K562 (cell line): ENCODE data around the gene IZUMO4. TPM values are rescaled to one million over a fixed set of nuclear protein-coding genes. Genes with fewer than 3 reads are reported as not detected.

Experiments
- ATAC-seq: fragments of 200-7000 bp; cut with Tn5 transposase; 3 replicates; pipeline ENCODE4 v1.9.1; 2020; ENCODE audit warnings: moderate library complexity
- BruUV-seq: library from RNA; stranded (reverse); fragments of 400-500 nt; replicated peaks from 2 replicates; lab custom pipeline; 2021; lab: Mats Ljungman, UMichigan
- CTCF ChIA-PET: fragments of 300-600 bp; formaldehyde crosslinking; extraction: SDS; loops from one replicate; lab custom pipeline; 2021; ENCODE audit warnings: low intra/inter-chr PET ratio; lab: Yijun Ruan, JAX
- POLR2A ChIA-PET: fragments of 300-600, 350-650 bp; sonication (Branson Sonifier 250); formaldehyde crosslinking; extraction: SDS; loops from one replicate; lab custom pipeline; 2021; ENCODE audit warnings: antibody characterized with exemption, inconsistent platforms; lab: Yijun Ruan, JAX
- DNase-seq, 4 experiments: peaks; one replicate each; pipeline versions ENCODE4 v3.0.0 to v3.0.0-alpha.2; 2011 to 2018; ENCODE audit warnings: low spot score in 3 of 4, mixed read lengths in 3 of 4; ENCODE audit errors: extremely low read depth in 1 of 4
- FAIRE-seq: peaks from 2 replicates; lab custom pipeline; 2011; peaks lifted over from hg19 to GRCh38; lab: Jason Lieb, UNC
- H2AFZ ChIP-seq: 2 replicates; pipeline ENCODE4 v1.6.0; 2011; ENCODE audit warnings: low read depth, low read length, control low read depth, inconsistent platforms
- H3K27ac ChIP-seq: fragments of 200-600 bp; 3 replicates; pipeline ENCODE4 v1.8.0; 2011; ENCODE audit warnings: low read depth, mild to moderate bottlenecking, control low read depth, inconsistent platforms, low read length, moderate library complexity, mixed read lengths; ENCODE audit errors: extremely low read depth
- H3K27me3 ChIP-seq, 2 experiments: fragments of 300-600 bp in 1 of 2; 2 replicates in 1 of 2; 3 replicates in 1 of 2; pipeline versions ENCODE4 v1.6.0 to v1.8.0; 2011; ENCODE audit warnings: inconsistent platforms in 2 of 2, low read length in 2 of 2, mild to moderate bottlenecking in 1 of 2, mixed read lengths in 1 of 2, moderate library complexity in 1 of 2; ENCODE audit not compliant: control insufficient read depth in 2 of 2, insufficient read depth in 2 of 2
- H3K36me3 ChIP-seq: fragments of 300-600 bp; 3 replicates; pipeline ENCODE4 v1.8.0; 2011; ENCODE audit warnings: mild to moderate bottlenecking, low read length, inconsistent platforms; ENCODE audit not compliant: control insufficient read depth, insufficient read depth
- H3K4me1 ChIP-seq, 2 experiments: fragments of 200-600 bp in 1 of 2; replicated peaks in 1 of 2; 2 replicates in 1 of 2; 3 replicates in 1 of 2; pipeline versions ENCODE4 v1.5.1 to v1.8.0; 2011; ENCODE audit warnings: inconsistent platforms in 2 of 2, low read length in 2 of 2, mild to moderate bottlenecking in 1 of 2, mixed read lengths in 1 of 2, moderate library complexity in 1 of 2; ENCODE audit not compliant: control insufficient read depth in 2 of 2, insufficient read depth in 2 of 2
- H3K4me2 ChIP-seq: 2 replicates; pipeline ENCODE4 v1.6.1; 2011; ENCODE audit warnings: low read length, control low read depth, inconsistent platforms, mixed read lengths; ENCODE audit not compliant: insufficient read depth
- H3K4me3 ChIP-seq: fragments of 200-600 bp; sonication (generic), shearing (Covaris generic); 2 replicates; pipeline ENCODE4 v1.5.1; 2016; ENCODE audit warnings: control low read depth, inconsistent platforms
- H3K79me2 ChIP-seq: fragments of 200-600 bp; 3 replicates; pipeline ENCODE4 v1.8.0; 2011; ENCODE audit warnings: low read length, inconsistent platforms; ENCODE audit not compliant: control insufficient read depth, insufficient read depth
- H3K9ac ChIP-seq, 2 experiments: 2 replicates each; pipeline versions ENCODE4 v1.6.0 to v1.6.1; 2011; ENCODE audit warnings: low read depth in 2 of 2, low read length in 2 of 2, control low read depth in 1 of 2, inconsistent platforms in 1 of 2, mild to moderate bottlenecking in 1 of 2, mixed read lengths in 1 of 2; ENCODE audit not compliant: insufficient read depth in 1 of 2
- H3K9me1 ChIP-seq: one replicate; pipeline ENCODE4 v1.6.0; 2011; ENCODE audit warnings: inconsistent platforms, mild to moderate bottlenecking, low read length, moderate library complexity; ENCODE audit not compliant: control insufficient read depth, insufficient read depth
- H3K9me3 ChIP-seq: replicated peaks from 2 replicates; pipeline ENCODE4 v1.5.1; 2011; ENCODE audit warnings: low read depth, low read length, inconsistent platforms; ENCODE audit not compliant: control insufficient read depth, insufficient read depth
- H4K20me1 ChIP-seq: replicated peaks from 2 replicates; pipeline ENCODE4 v1.6.1; 2011; ENCODE audit warnings: low read length, inconsistent platforms, mixed read lengths; ENCODE audit not compliant: control insufficient read depth, insufficient read depth
- CAMTA2 ChIP-seq: fragments of 250-450 bp; sonication (Bioruptor Pico); conservative IDR thresholded peaks from 2 replicates; pipeline ENCODE4 v1.5.1; 2022
- EHMT2 ChIP-seq: fragments of 450-650 bp; IDR thresholded peaks from 2 replicates; pipeline ENCODE4 v1.6.1; 2018; ENCODE audit warnings: antibody characterized with exemption
- FOXA1 ChIP-seq: fragments of 450-650 bp; IDR thresholded peaks from 2 replicates; pipeline ENCODE4 v1.6.1; 2016; ENCODE audit warnings: mild to moderate bottlenecking, borderline replicate concordance
- HDGF ChIP-seq: fragments of 450-650 bp; IDR thresholded peaks from 2 replicates; pipeline ENCODE4 v1.6.1; 2016
- POLR2G ChIP-seq: fragments of 200-400 bp; formaldehyde crosslinking; IDR thresholded peaks from 2 replicates; pipeline ENCODE4 v1.6.1; 2017; ENCODE audit warnings: low read depth, mild to moderate bottlenecking, antibody characterized with exemption, low read length, moderate library complexity
- RBFOX2 ChIP-seq: fragments of 200-400 bp; formaldehyde crosslinking; IDR thresholded peaks from 2 replicates; pipeline ENCODE4 v1.6.1; 2017; ENCODE audit warnings: low read depth, mild to moderate bottlenecking, low read length, moderate library complexity
- RBM22 ChIP-seq: fragments of 200-400 bp; formaldehyde crosslinking; IDR thresholded peaks from 2 replicates; pipeline ENCODE4 v1.6.1; 2018; ENCODE audit warnings: low read length, low read depth; ENCODE audit not compliant: poor library complexity, severe bottlenecking
- ZFX ChIP-seq: sonication (generic); formaldehyde crosslinking; IDR thresholded peaks from 2 replicates; pipeline ENCODE4 v1.8.0; 2022; ENCODE audit warnings: mild to moderate bottlenecking, missing genetic modification reagents, moderate library complexity
- ZNF175 ChIP-seq: fragments of 200-800 bp; sonication (Bioruptor generic); IDR thresholded peaks from 2 replicates; pipeline ENCODE4 v1.6.1; 2016; ENCODE audit warnings: low read depth, mild to moderate bottlenecking, missing genetic modification characterization, missing compliant biosample characterization
- ZNF639 ChIP-seq, 2 experiments: fragments of 200-800 bp in 1 of 2; sonication (Bioruptor generic) in 1 of 2; sonication (generic) in 1 of 2; formaldehyde crosslinking in 1 of 2; IDR thresholded peaks in 1 of 2; conservative IDR thresholded peaks in 1 of 2; 2 replicates each; pipeline versions ENCODE4 v1.5.0 to v1.6.1; 2016 to 2020; ENCODE audit warnings: missing compliant biosample characterization in 1 of 2, missing genetic modification characterization in 1 of 2, missing genetic modification reagents in 1 of 2
- WGBS: fragments of 100-300 bp; shearing (Covaris generic); methylation state at CpG from one replicate; pipeline ENCODE4 v1.1.6; 2016; ENCODE audit warnings: low coverage, mixed read lengths; ENCODE audit not compliant: insufficient coverage; ENCODE audit errors: missing lambda C conversion rate; 5-methylcytosine and 5-hydroxymethylcytosine counted together
- in situ Hi-C: fragments of 300-500 bp; cut with MboI; formaldehyde crosslinking; loops from 4 replicates; pipeline ENCODE4 v1.15.0; 2018; ENCODE audit warnings: inconsistent platforms, mixed read lengths
- intact Hi-C: fragments of 100-400 bp; cut with micrococcal nuclease; formaldehyde crosslinking; loops from 2 replicates; pipeline ENCODE4 v1.14.2; 2022
- polyA plus RNA-seq, 8 experiments: library from polyadenylated mRNA; depleted of rRNA in 4 of 8; stranded (reverse) in 5 of 8; unstranded in 3 of 8; fragments of >200 nt; fragmentation: Nextera tagmentation in 2 of 8; fragmentation: Illumina TruSeq in 1 of 8; extraction: Ambion mirVana in 2 of 8; extraction: Trizol in 1 of 8; gene quantifications; 2 replicates each; pipeline versions ENCODE4 v1.2.1 to v1.2.3, GENCODE V29; 2011 to 2014; ENCODE audit warnings: inconsistent platforms in 1 of 8, missing spikeins in 1 of 8
- total RNA-seq, 7 experiments: library from RNA; depleted of rRNA in 6 of 7; stranded (reverse); fragments of >200 nt in 6 of 7; fragmentation: Illumina TruSeq in 2 of 7; extraction: Trizol in 2 of 7; gene quantifications; 2 replicates each; pipeline versions ENCODE4 v1.2.1 to v1.2.3, GENCODE V29; 2011 to 2021; ENCODE audit warnings: low replicate concordance in 1 of 7

The IZUMO4 gene
- total and polyA plus RNA-seq, 9 of the 15 experiments (the other 6 are each of a cell fraction or from before 2014, with no cell fraction given) = 0.07 to 3.9 (median 1.2) TPM

DNA sequence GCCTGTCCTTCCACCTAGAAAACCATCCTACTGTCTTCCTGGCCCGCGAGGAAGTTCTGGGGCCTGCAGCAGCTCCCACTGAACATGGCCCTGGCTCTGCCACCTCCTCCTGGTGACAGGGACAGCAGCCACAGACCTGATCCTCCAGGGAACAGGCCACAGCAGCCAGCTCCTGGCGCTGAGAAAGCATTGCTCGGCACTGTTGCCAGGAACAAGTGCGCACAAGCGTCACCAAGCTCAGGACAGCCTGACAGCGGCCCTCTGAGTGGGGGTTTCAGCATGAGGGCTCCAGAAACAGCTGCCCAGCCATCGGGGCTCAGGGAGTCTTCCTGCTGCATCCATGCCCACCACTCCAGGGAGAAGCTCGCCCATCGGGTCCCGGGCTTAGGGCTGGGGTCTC lies 32.8 kb downstream of the IZUMO4 start:
- TF ChIP-seq FOXA1 (no peak), POLR2G (peak; percentile 40; the same call in 1 of the 2 replicates)
- no peaks in the 10 kb centered on the region for H3K27me3 ChIP-seq
- BruUV-seq = no TSS peak
- H3K4me2 ChIP-seq = no peak overlapping the region
- H3K36me3 ChIP-seq = peaks cover 82% of the 10 kb centered on the region; the same call in 2 of the 3 replicates
- no peak for ATAC-seq
- peaks cover 0 to 11% of the 10 kb centered on the region in 2 experiments; a peak in 1 of 5 replicates for H3K4me1 ChIP-seq
- DNase-seq = no peak
- no peaks in the 10 kb centered on the region for H4K20me1 ChIP-seq
- H3K79me2 ChIP-seq = no peaks in the 10 kb centered on the region; the same call in 1 of the 3 replicates
- ChIA-PET CTCF (no interaction called here), POLR2A (interaction anchor here (0.5 to 1.1 kb wide), 3 partner anchors 14 to 198 kb away, joined by 3 read pairs; no protein-coding TSS in a partner anchor)
- H2AFZ ChIP-seq = no peak overlapping the region
- WGBS = 93% methylated on average over 7 of the region's 11 CpGs
- no peaks in the 10 kb centered on the region for H3K9me3 ChIP-seq
- H3K27ac ChIP-seq = no peak overlapping the region
- in situ Hi-C loops = no loop called here
- H3K9me1 ChIP-seq = no peaks in the 10 kb centered on the region
- no peak for FAIRE-seq
- no peak overlapping the region for H3K4me3 ChIP-seq
- intact Hi-C loops = no loop called here
- peak overlapping the region in 1 of 2 experiments; percentile 74; a peak in 2 of 4 replicates for H3K9ac ChIP-seq

GRCh38 chr19:2129892-2130770 lies 33.4 kb downstream of the IZUMO4 start:
- Histone ChIP-seq H3K4me2 (no peak overlapping the region), H2AFZ (no peak overlapping the region), H3K36me3 (peaks cover 77% of the 10 kb centered on the region; the same call in 2 of the 3 replicates), H4K20me1 (no peaks in the 10 kb centered on the region), H3K27me3 (no peaks in the 10 kb centered on the region), H3K4me1 (peaks cover 0 to 11% of the 10 kb centered on the region in 2 experiments; a peak in 1 of 5 replicates), H3K79me2 (no peaks in the 10 kb centered on the region; the same call in 1 of the 3 replicates), H3K9me3 (no peaks in the 10 kb centered on the region), H3K4me3 (no peak overlapping the region), H3K9me1 (no peaks in the 10 kb centered on the region), H3K27ac (no peak overlapping the region), H3K9ac (peak overlapping the region in 1 of 2 experiments; percentile 74; a peak in 2 of 4 replicates)
- BruUV-seq = no TSS peak
- intact Hi-C loops = no loop called here
- 97% methylated on average over 18 of the region's 28 CpGs for WGBS
- ATAC-seq (no peak), FAIRE-seq (no peak), DNase-seq (no peak)
- CTCF ChIA-PET = no interaction called here
- in situ Hi-C loops = no loop called here
- POLR2A ChIA-PET = interaction anchor here (0.5 to 1.1 kb wide), 2 partner anchors 37 to 199 kb away, joined by 3 read pairs; no protein-coding TSS in a partner anchor
- no peak for TF ChIP-seq ZFX (CRISPR knock-in tag)
- TF ChIP-seq RBM22 = peak; percentile 16
- TF ChIP-seq ZNF639 (CRISPR knock-in tag; conservative IDR thresholded peaks at IDR 0.05 in 1 of 2, IDR thresholded peaks at IDR 0.05 in 1 of 2) = no peak
- 0 out of 2 replicates have a peak, but pooled peaks have one; percentile 18 for TF ChIP-seq RBFOX2
- no peak for TF ChIP-seq ZNF175 (CRISPR knock-in tag)
- peak; percentile 13; the same call in 1 of the 2 replicates for TF ChIP-seq POLR2G
- TF ChIP-seq EHMT2 = no peak
- TF ChIP-seq HDGF = no peak
- no peak for TF ChIP-seq CAMTA2 (CRISPR knock-in tag)
